GM21447 (cell line): ENCODE data around the gene NDUFC2.
"Not testable (repeated sequence)": the region's sequence is repeated elsewhere in the genome, so short reads cannot be mapped to it uniquely, and the experiment has no call there.

ENCODE experiments used
- ATAC-seq: cut with Tn5 transposase; IDR thresholded peaks from one replicate; pipeline ENCODE4 v1.9.1; 2021; ENCODE audit not compliant: unreplicated experiment

The NDUFC2 gene

DNA sequence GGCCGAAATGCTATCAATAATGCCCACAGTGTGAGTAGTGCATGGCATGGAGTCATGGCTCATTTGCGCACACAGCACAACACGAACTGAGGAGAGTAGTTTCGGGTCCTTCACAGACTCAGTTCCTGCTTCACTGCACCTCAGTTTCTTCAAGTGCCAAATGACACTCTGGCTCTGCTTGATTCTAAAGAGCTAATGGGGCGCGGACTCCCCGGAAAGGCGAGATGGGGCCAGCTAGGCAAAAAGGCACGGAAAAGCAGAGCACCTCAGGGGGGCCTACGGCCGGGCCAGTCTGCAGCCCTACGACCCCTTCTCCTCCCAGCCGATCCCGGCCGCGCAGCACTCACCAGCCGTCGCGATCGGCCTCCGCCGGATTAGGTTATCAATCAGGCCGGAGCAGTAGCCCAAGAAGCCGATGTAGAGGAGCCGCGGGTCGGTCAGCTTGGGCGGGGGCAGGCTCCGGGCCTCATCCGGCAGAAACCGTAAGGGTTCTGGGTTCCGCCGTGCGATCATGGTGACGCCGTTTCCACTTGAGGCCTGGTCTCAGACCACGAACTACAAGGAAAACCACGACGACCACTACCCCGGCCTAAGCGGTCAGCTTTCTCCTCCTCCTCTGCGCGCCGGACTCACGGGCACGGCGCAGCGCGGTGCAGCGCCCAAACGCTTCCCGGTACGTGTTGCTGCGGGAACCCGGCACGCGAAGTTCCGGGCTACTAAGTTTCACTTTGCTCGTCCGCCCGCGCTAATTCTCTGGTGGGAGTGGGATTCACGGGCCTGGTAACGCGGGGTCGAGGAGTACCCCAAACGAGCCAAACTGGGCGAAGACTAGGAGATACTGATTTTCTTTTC, at the start of gene NDUFC2:
Gene NDUFC2, minus strand, starts transcription at position 631 of the 852 bp plus-strand sequence. Its CDS starts 118 bp downstream, at position 513.
- ATAC-seq = peak; percentile 85

DNA sequence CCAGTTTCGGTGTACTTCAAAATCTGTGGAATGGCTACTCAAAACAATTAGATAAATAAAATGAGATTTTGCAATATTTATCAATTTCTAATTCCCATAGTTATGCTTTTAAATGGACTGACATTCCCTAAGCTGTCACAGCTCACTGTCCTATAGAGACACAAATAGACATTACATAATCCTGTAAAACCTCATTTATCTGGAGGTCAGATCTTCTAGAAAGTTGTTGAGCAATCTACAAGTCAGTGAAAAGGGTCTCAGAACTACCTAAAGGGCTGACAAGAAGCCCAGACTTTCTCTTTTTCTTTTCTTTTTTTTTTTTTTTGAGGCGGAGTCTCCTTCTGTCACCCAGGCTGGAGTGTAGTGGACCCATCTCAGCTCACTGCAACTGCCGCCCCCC, 47.7 kb upstream of the NDUFC2 start:
- no peak for ATAC-seq

DNA sequence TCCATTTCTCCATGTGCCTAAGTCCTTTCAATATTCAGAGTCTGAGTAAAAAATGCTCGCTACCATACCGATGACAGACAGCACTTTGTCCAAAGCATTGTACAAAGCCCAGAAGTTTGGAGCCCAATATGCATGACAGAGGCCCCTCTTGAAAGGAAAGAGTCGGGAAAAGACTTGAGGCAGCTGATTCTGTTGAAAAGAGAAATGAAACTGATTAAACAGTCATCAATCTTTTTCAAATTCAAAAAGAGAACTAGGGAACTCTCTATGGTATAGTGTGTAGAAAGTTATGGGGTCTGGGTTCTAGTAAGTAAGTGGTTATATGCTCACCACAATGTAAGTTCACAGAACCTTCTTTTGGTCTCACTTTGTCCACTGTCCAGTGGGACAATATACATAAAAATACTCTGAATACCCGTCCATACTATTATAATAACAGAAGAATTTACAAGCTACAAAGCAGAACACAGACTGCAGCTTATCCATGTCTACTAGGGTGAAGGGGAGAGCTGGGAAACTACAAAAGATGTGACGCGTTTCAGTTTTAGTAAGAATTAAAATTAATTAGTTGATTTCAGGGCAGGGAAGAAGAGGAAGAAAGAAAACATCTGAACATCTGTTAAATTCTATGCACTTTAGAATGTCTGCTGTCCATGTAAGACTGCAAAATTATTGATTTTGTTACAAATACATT, 33.1 kb upstream of the NDUFC2 start:
- no peak for ATAC-seq

DNA sequence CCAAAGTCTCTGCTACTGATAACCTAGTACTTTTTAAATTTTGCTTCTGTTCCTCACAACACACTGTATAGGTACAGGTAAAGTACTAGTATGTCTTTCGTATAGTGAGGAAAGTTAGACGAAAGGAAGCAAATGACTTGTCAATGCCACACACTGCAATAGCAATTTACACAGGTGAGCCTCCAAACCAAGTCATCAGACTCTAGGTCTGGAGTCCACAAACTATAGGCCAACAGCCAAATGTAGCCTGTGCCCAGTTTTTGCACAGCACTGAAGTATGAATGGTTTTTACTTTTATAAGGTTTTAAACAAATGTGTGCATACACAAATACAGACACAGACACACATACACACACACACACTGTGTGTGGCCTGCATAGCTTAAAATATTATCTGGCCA, 31.6 kb upstream of the NDUFC2 start:
- no peak for ATAC-seq

DNA sequence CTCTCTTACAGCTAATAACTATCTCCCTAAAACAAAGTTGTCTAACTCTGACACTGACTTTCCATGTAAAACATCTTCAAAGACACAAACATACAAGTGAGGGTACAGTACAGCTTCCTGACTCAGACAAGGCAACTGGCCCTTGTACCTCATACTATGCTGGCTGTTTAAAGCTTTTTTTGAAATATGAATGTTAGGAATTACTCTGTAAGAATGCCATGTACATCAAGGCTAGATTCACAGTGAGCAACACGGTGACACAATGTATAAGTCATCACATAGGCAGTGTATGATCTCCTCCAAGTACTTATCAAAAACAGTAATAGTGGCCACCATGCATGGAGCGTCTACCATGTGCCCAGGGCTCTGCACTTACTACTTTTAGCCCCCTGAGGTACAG, 31.2 kb upstream of the NDUFC2 start:
- ATAC-seq = no peak

DNA sequence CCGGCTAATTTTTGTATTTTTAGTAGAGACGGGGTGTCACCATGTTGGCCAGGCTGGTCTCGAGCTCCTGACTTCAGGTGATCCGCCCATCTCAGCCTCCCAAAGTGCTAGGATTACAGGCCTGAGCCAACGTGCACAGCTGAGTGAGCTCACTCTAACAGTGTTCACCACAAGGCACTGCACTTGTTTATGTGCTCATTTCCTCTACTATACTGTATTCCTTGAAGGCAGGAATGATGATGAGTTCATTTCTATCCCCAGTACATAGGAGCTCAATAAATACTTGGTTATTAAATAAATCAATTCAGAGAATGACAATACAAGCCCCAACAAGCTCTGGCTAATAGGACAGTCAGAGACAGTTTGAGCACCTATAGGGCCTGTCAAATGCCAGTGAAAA, 30.7 kb upstream of the NDUFC2 start:
- ATAC-seq = no peak

DNA sequence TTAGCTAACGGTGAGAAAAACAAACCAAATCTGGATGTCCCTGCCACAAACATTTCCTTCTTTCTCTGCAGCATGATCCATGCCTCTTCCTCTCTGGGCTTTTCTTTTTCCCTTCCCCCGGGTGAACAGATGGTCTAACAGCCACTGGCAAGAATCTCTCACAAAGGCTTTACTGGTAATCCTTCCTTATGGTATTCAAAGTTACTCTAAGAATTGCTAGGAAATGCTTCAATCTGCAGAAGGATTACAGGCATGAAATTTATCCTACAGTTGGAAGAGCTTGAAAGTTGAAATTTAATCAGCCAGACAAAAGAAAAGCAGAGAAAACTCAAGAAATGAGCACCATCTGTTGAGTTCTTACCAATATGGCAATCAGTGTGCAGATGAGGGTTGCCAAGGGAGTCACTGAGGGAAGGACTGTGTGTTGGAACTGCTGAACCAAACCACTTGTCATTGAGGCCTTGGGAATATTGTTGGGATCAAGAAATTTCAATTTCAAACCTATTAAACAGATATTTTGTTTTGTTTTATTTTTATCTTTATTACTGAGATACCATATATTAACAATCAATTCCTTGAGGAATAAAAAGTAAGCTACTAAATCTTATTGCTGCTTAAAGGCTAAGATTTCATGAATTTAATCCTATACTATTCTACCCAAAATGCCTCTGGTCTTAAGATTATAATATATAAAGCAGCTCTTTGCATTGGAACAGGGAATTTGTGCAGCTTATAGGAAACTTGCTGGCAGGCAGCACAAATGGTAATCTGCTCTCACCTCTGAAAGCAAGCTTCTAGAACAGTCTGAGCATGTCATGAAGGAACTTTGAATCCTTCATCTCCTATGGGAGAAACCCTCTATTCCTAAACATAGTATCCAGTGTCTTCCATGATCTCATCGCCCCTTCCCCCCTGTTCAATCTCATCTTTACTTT, 29.7 kb upstream of the NDUFC2 start:
- ATAC-seq = no peak

DNA sequence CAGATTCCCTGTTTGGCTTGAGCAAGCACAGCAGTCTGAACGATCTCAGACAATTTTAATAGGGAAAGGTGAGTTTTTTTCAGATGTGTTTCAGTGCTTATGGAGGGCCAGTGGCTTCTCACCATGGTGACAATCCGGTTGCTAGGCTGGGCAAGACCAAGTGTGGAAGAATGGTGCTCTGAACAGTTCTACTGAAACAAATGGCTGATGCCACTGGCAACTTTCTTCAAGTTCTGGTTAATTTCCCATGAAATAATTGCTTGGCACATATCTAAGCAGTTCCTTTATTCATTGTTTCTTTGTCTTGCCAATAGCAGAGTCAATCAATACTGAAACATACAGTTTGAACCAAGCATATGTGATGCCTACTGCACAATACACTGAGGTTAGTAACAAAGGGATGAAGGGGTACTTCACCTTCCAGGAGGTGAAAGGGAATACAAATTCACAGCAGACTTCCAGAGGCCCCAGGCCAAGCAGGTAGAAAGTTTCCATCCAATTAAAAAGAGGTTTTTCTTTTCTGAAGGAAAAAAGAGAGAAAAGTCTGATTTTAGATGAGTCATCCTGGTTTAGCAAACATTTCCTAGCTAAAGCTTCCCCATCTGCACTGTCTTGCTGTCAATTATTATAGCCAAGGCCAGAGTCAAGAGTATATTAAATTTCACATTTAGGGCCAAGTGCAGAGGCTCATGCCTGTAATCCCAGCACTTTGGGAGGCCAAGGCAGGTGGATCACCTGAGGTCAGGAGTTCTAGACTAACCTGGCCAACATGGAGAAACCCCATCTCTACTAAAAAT, 21.2 kb upstream of the NDUFC2 start:
- no peak for ATAC-seq

DNA sequence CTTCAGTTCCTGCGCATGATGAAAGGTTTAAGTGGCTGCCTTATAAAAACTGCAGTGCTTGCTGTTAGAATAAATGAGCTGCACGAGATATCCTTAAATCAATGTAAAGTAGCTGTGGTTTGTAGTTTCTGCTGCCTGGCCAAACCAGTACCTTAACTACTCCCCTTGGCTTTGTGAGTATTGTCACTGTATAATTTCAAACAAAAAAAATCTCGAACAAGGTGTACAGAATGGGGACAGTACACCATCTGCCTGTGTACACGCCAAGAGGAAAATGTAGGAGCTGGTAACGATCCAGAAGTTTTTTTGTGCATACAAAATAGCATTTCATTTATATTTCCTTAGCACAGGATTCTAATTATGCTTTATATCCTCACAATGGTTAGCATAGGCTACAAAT, 20.6 kb upstream of the NDUFC2 start:
- ATAC-seq = no peak

DNA sequence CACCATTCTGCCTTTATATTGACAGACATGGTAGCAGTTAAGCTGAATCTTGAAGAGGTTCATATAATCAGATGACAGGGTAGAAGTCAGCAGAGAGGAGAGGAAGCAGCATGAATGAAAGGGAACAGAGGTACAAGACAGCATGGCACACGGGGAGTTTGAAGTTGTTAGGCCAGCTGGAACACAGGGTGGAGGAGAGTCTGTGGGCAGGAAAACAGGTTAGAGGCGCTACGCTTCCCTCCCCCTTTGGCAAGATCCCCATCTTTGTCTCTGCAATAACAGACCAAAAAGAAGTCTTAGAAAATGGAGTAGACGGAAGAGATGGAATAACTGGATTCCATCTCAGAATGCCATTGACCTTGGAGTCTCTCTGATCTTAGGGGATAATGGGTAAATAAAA, 20.0 kb upstream of the NDUFC2 start:
- no peak for ATAC-seq

DNA sequence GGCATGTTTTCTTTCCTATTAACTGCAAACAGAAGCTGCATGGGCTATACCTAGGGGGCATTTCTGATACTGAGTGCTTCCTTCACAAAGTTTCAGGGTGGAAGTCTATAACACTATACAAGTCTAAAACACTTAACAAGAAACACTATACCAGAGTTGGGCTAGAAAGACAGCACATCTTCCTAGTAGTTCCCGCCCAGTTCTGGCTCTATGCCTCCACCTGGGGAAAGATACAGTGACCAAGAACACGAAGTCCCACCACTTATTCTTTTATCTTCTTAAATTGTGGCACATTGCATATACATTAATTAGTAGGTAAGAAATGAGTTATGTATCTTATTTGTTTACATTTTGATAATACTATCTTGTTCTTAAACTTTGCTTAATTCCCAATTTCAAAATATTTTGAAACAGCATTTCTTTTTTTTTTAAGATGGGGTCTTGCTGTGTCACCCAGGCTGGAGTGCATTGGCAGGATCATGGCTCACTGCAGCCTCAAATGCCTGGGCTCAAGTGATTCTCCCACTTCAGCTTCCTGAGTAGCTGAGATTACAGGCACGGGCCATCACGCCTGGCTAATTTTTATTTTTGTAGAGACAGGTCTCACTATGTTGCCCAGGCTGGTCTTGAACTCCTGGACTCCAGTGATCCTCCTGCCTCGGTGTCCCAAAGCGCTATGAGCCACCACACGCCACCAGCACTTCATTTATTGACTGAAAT, 18.2 kb upstream of the NDUFC2 start:
- no peak for ATAC-seq

DNA sequence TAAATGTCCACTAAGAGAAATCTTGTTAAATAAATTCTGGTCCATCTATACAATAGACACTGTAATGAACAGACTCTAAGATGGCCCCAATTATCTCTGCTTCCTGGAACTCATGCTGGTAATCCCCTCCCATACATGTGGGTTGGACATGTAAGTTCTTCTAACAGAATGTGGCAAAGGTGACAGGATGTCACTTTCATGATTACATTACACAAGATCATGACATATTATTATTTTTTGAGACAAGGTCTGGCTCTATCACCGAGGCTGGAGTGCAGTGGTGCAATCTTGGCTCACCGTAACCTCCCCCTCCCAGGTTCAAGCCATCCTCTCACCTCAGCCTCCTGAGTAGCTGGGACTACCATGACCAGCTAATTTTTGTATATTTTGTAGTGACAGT, 14.6 kb upstream of the NDUFC2 start:
- ATAC-seq = no peak

DNA sequence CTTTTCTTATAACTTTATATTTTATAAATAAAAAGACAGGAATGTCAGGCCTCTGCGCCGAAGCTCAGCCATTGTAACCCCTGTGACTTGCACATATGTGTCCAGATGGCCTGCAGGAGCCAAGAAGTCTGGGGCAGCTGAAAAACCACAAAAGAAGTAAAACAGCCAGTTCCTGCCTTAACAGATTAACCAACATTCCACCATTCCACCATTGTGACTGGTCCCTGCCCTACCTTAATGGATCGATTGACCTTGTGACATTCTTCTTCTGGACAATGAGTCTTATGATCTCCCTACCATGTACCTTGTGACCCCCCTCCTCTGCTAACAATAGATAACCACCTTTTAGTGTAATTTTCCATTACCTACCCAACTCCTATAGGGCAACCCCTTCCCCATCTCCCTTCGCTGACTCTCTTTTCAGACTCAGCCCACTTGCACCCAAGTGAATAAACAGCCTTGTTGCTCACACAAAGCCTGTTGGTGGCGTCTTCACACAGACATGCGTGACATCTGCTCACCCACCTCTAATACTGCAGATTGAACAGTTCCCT, 6.9 kb upstream of the NDUFC2 start:
- ATAC-seq = not testable (repeated sequence)

DNA sequence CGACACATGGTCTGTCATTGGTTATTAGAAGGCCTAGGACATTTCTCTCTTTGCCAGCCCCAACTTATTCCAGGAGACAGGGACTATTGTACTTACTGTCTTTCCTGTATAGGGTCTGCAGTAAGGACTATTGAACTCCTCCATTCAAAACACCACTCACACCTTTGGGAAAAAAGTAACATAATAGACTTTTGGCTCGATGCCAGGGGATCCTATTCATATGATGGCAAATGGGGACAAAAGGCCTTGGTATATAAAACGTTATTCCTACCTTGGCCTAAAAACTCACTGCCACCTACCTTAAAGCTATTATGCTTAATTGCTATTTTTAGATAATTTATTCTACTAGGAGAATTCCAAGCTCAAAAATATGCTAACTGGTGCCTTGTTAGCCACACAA, 6.3 kb upstream of the NDUFC2 start:
- no peak for ATAC-seq

DNA sequence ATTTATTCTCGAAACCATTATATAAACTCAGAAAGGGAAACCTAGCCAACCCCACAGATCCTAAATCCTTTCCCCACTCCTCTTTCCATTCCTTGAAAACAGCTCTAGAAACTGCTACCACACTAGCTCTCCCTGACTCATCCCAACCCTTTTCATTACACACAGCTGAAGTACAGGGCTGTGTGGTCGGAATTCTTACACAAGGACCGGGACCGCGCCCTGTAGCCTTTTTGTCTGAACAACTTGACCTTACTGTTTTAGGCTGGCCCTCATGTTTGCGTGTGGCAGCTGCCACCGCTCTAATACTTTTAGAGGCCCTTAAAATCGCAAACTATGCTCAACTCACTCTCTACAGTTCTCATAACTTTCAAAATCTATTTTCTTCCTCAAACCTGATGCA, 4.8 kb upstream of the NDUFC2 start:
- ATAC-seq = not testable (repeated sequence)

DNA sequence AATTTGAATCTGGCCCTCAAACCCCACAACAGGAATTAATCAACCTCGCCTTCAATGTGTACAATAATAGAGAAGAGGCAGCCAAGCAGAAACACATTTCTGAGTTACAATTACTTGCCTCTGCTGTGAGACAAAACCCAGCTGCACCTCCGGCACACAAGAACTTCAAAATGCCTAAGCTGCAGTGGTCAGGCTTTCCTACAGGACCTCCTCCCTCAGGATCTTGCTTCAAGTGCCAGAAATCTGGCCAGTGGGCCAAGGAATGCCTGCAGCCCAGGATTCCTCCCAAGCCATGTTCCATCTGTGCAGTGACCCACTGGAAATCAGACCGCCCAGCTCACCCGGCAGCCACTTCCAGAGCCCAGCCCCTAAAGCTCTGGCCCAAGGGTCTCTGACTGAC, 3.4 kb upstream of the NDUFC2 start:
- no peak for ATAC-seq

DNA sequence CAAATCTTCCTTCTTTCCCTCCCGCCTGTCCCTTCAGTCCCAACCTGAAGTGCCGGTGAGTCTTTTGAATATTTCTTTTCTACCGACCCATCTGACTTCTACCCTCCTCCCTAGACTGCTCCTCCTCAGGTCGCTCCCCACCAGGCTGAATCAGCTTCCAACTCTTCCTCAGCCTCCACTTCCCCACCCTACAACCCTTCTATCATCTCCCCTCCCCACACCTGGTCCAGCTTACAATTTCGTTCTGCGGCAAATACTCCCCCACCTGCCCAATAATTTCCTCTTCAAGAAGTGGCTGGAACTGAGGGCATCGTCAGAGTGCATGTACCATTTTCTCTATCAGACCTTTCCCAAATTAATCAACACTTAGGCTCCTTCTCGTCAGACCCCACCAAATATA, 2.5 kb upstream of the NDUFC2 start:
- ATAC-seq = no peak

DNA sequence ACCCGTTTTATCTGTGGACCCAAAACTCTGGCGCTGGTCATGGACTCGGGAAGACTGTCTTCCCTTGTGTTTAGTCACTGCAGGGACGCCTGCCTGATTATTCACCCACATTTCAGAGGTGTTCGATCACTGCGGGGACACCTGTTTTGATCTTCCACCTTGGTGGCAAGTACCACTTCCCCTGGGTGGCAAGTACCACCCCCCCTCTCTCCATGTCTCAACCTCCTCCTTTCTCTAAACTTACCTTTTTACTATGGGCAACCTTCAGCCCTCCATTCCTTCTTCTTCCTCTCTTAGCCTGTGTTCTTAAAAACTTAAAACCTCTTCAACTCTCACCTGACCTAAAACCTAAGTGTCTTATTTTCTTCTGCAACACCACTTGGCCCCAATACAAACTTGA, 1.9 kb upstream of the NDUFC2 start:
- ATAC-seq = no peak

DNA sequence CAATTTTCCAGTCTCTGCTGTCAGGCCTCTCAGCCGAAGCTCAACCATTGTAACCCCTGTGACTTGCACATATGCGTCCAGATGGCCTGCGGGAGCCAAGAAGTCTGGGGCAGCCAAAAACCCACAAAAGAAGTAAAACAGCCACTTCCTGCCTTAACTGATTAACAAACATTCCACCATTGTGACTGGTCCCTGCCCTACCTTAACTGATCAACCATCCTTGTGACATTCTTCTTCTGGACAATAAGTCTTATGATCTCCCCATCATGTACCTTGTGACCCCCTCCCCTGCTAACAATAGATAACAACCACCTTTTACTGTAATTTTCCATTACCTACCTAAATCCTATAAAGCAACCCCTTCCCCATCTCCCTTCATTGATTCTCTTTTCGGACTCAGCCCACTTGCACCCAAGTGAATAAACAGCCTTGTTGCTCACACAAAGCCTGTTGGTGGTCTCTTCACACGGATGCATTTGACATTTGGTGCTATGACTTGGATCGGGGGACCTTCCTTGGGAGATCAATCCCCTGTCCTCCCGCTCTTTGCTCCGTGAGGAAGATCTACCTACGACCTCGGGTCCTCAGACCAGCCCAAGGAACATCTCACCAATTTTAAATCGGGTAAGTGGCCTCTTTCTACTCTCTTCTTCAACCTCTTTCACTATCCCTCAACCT, 1.3 kb upstream of the NDUFC2 start:
- ATAC-seq = no peak
